Measurements from ENCODE around the gene PCDHB1.
"Not testable (repeated sequence)": the region's sequence is repeated elsewhere in the genome, so short reads cannot be mapped to it uniquely, and the experiment has no call there.

The PCDHB1 gene

GRCh38 chr5:141082228-141082627 is 31.1 kb downstream of the PCDHB1 start:
- no peak for DNase-seq

GRCh38 chr5:141084487-141084989 is 33.4 kb downstream of the PCDHB1 start:
- DNase-seq, result peak in 40 of 56 donors; percentile 3 to 71 (median 31)

- peak in 27 of 56 donors; percentile 2 to 57 (median 22) for DNase-seq
Observed at GRCh38 chr5:141094481-141095262, 43.5 kb downstream of the PCDHB1 start, which contains the start of gene PCDHB2. Gene PCDHB2 (plus strand): TSS chr5:141094615. CDS start chr5:141094791, 176 bp downstream.

GRCh38 chr5:141095263-141095641 is 44.1 kb downstream of the PCDHB1 start:
- no peak for DNase-seq

GRCh38 chr5:141096181-141096580 is 45.0 kb downstream of the PCDHB1 start:
- not testable (repeated sequence) for DNase-seq

- DNase-seq, result not testable (repeated sequence)
Observed at GRCh38 chr5:141096586-141096985, 45.4 kb downstream of the PCDHB1 start.

- DNase-seq, result peak in 22 of 56 donors; percentile 3 to 52 (median 24)
Observed at GRCh38 chr5:141100243-141100805, 49.1 kb downstream of the PCDHB1 start, which contains the start of gene PCDHB3. Gene PCDHB3 (plus strand): TSS chr5:141100473. CDS start chr5:141100650, 177 bp downstream.

GRCh38 chr5:141101059-141101458 is 49.9 kb downstream of the PCDHB1 start:
- DNase-seq, result no peak

- not testable (repeated sequence) for DNase-seq
Observed at GRCh38 chr5:141102070-141102469, 50.9 kb downstream of the PCDHB1 start.

- DNase-seq, result not testable (repeated sequence)
Observed at GRCh38 chr5:141102471-141102870, 51.3 kb downstream of the PCDHB1 start.

GRCh38 chr5:141105350-141105749 is 54.2 kb downstream of the PCDHB1 start:
- DNase-seq, result no peak

Measured in nucleus accumbens (tissue), 56 donors.